ENCODE data around the gene MINPP1. TPM values are rescaled to one million over a fixed set of nuclear protein-coding genes. Genes with fewer than 3 reads are reported as not detected.

The MINPP1 gene
- total RNA-seq, 3 donors from 2014 or later (not counting 1 experiment from before 2014, with no cell fraction given): 3.6 to 5.8 (median 5.4) TPM

DNA sequence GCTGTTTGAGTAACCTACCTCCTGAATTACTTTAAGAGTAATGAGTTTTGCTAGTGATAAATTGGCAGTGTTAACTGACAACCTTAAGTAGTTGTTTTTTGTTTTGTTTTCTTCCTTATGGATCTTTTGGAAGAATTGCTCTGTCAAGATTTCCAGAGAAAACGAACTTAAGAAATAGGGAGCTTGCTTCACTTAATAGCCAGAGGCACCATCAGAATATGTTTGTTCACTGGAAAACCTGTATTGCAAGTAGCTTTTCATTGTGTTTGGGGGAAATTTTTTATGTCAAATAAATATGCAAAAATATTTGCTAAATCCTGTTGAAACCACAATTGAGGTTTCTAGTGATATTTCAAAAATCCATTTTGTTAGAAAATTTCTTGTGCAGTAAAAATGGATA is 89.5 kb downstream of the MINPP1 start:
- ATAC-seq (no peak), DNase-seq (no peak)
- no peak overlapping the region for H3K27ac ChIP-seq (ENCODE audit: low read length)
- Mint-ChIP-seq H3K27ac (no peak overlapping the region), H3K4me3 (no peak overlapping the region), H3K4me1 (no peaks in the 10 kb centered on the region), H3K27me3 (ENCODE audit: low read depth in 2 of 2) (peaks cover 9 to 19% of the 10 kb centered on the region in 2 donors), H3K9me3 (no peaks in the 10 kb centered on the region), H3K36me3 (no peaks in the 10 kb centered on the region)
- no peaks in the 10 kb centered on the region for H3K36me3 ChIP-seq (ENCODE audit: control insufficient read depth, insufficient read depth, low read length)
- no peaks in the 10 kb centered on the region for H3K9me3 ChIP-seq (ENCODE audit: control insufficient read depth, insufficient read depth, low read length)
- WGBS (ENCODE audit: insufficient coverage): 93% methylated on average over 1 of the region's 1 CpG
- H3K27me3 ChIP-seq (ENCODE audit: control insufficient read depth, insufficient read depth, low read length): no peaks in the 10 kb centered on the region
- intact Hi-C loops (cut with micrococcal nuclease): no loop called here
- no peak overlapping the region for H3K4me3 ChIP-seq (ENCODE audit: low read length)
- TF ChIP-seq, protein P1, sequence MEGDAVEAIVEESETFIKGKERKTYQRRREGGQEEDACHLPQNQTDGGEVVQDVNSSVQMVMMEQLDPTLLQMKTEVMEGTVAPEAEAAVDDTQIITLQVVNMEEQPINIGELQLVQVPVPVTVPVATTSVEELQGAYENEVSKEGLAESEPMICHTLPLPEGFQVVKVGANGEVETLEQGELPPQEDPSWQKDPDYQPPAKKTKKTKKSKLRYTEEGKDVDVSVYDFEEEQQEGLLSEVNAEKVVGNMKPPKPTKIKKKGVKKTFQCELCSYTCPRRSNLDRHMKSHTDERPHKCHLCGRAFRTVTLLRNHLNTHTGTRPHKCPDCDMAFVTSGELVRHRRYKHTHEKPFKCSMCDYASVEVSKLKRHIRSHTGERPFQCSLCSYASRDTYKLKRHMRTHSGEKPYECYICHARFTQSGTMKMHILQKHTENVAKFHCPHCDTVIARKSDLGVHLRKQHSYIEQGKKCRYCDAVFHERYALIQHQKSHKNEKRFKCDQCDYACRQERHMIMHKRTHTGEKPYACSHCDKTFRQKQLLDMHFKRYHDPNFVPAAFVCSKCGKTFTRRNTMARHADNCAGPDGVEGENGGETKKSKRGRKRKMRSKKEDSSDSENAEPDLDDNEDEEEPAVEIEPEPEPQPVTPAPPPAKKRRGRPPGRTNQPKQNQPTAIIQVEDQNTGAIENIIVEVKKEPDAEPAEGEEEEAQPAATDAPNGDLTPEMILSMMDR (IDR thresholded peaks at IDR 0.05): no peak
- no peaks in the 10 kb centered on the region for H3K4me1 ChIP-seq (ENCODE audit: control insufficient read depth, insufficient read depth, low read length)

DNA sequence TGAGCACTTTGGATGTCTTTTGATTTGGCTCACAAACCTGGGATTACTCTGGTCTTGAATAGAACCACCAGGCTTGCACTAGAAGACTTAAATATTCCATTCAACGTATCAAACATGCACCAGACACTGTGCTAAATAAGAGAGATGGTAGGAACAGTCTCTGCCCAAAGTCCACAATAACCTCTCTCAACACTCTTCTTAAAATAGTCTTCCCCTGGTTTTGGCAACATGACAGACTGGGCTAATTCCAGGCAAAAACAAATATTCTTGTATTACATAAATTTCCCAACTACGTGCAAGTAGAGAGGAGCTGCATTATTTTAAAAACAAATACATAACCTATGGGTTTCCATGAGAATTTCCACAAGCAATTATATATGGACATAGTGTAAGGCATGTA is 90.2 kb downstream of the MINPP1 start:
- Histone ChIP-seq H3K36me3 (ENCODE audit: control insufficient read depth, insufficient read depth, low read length) (no peaks in the 10 kb centered on the region), H3K9me3 (ENCODE audit: control insufficient read depth, insufficient read depth, low read length) (no peaks in the 10 kb centered on the region), H3K4me3 (ENCODE audit: low read length) (no peak overlapping the region), H3K27me3 (ENCODE audit: control insufficient read depth, insufficient read depth, low read length) (no peaks in the 10 kb centered on the region), H3K27ac (ENCODE audit: low read length) (no peak overlapping the region), H3K4me1 (ENCODE audit: control insufficient read depth, insufficient read depth, low read length) (no peaks in the 10 kb centered on the region)
- H3K27ac Mint-ChIP-seq: no peak overlapping the region
- no peaks in the 10 kb centered on the region for H3K36me3 Mint-ChIP-seq
- H3K9me3 Mint-ChIP-seq: no peaks in the 10 kb centered on the region
- TF ChIP-seq, protein P1 (IDR thresholded peaks at IDR 0.05): no peak
- no peaks in the 10 kb centered on the region for H3K4me1 Mint-ChIP-seq
- 83% methylated on average over 1 of the region's 2 CpGs for WGBS (ENCODE audit: insufficient coverage)
- ATAC-seq (no peak), DNase-seq (no peak)
- intact Hi-C loops (cut with micrococcal nuclease): no loop called here
- H3K4me3 Mint-ChIP-seq: no peak overlapping the region
- peaks cover 9 to 12% of the 10 kb centered on the region in 2 donors for H3K27me3 Mint-ChIP-seq (ENCODE audit: low read depth in 2 of 2)

DNA sequence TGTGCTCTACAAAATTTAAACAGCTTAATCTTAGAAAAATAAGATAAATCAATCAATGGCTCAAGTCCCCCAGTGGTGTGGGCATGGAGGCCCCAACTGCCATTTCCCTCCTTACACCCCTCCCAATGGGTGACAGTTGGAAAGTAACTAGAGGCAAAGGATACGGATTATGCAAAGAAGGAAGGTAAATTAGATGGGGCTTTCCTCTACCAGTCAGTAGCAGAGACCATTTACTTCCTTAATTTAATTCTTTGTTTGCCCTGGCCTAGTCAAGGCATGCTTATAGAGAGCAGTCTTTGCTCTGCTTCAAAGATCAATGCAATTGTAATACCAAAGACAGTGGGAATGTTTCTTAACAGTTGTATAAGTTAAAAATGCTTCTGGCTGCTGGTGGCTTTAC is 91.7 kb downstream of the MINPP1 start:
- Histone ChIP-seq H3K27me3 (ENCODE audit: control insufficient read depth, insufficient read depth, low read length) (no peaks in the 10 kb centered on the region), H3K4me1 (ENCODE audit: control insufficient read depth, insufficient read depth, low read length) (no peaks in the 10 kb centered on the region), H3K4me3 (ENCODE audit: low read length) (no peak overlapping the region), H3K36me3 (ENCODE audit: control insufficient read depth, insufficient read depth, low read length) (no peaks in the 10 kb centered on the region), H3K27ac (ENCODE audit: low read length) (no peak overlapping the region), H3K9me3 (ENCODE audit: control insufficient read depth, insufficient read depth, low read length) (no peaks in the 10 kb centered on the region)
- Mint-ChIP-seq H3K27me3 (ENCODE audit: low read depth in 2 of 2) (peaks cover 9% of the 10 kb centered on the region in 2 donors), H3K9me3 (no peaks in the 10 kb centered on the region), H3K36me3 (no peaks in the 10 kb centered on the region), H3K27ac (no peak overlapping the region), H3K4me3 (no peak overlapping the region), H3K4me1 (peaks cover 0 to under 1% of the 10 kb centered on the region in 2 donors)
- ATAC-seq (no peak), DNase-seq (no peak)
- WGBS (ENCODE audit: insufficient coverage): no CpG with 5 or more reads among the region's 1 CpG
- intact Hi-C loops (cut with micrococcal nuclease): no loop called here
- TF ChIP-seq, protein P1 (IDR thresholded peaks at IDR 0.05): no peak

DNA sequence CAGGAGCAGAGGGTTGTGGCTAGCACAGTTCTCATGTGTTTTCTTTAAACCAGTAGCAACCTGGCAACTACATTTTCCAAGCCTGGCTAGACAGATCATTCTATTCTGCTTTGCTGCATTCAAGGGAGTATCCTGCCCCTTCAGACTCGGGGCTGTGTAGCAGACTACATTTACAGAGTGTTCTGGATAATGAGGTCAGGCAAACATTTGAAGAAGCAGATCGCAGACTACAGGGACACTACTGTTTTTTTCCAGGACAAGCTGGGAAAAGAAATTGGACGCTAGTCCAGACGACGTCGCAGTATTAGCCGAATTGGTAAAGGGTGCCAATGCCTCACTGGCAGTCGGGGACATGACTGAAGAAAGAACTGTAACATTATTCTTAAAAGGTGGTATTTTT is 94.0 kb downstream of the MINPP1 start:
- ATAC-seq (no peak), DNase-seq (no peak)
- no peaks in the 10 kb centered on the region for H3K36me3 Mint-ChIP-seq
- H3K27ac ChIP-seq (ENCODE audit: low read length): no peak overlapping the region
- no peaks in the 10 kb centered on the region for H3K4me1 ChIP-seq (ENCODE audit: control insufficient read depth, insufficient read depth, low read length)
- TF ChIP-seq, protein P1 (IDR thresholded peaks at IDR 0.05): no peak
- 93% methylated on average over 8 of the region's 8 CpGs for WGBS (ENCODE audit: insufficient coverage)
- H3K4me3 Mint-ChIP-seq: no peak overlapping the region
- H3K4me1 Mint-ChIP-seq: peaks cover 7 to 8% of the 10 kb centered on the region in 2 donors
- peaks cover 7 to 9% of the 10 kb centered on the region in 2 donors for H3K27me3 Mint-ChIP-seq (ENCODE audit: low read depth in 2 of 2)
- intact Hi-C loops (cut with micrococcal nuclease): no loop called here
- no peaks in the 10 kb centered on the region for H3K36me3 ChIP-seq (ENCODE audit: control insufficient read depth, insufficient read depth, low read length)
- no peak overlapping the region for H3K4me3 ChIP-seq (ENCODE audit: low read length)
- H3K9me3 ChIP-seq (ENCODE audit: control insufficient read depth, insufficient read depth, low read length): no peaks in the 10 kb centered on the region
- no peaks in the 10 kb centered on the region for H3K27me3 ChIP-seq (ENCODE audit: control insufficient read depth, insufficient read depth, low read length)
- no peaks in the 10 kb centered on the region for H3K9me3 Mint-ChIP-seq
- no peak overlapping the region for H3K27ac Mint-ChIP-seq

Data from natural killer cell (primary cell).